K562 (cell line): ENCODE measurements around the gene SACS. TPM values are rescaled to one million over a fixed set of nuclear protein-coding genes. Genes with fewer than 3 reads are reported as not detected.

Experiments
- ATAC-seq: fragments of 200-7000 bp; cut with Tn5 transposase; 3 replicates; pipeline ENCODE4 v1.9.1; 2020; ENCODE audit warnings: moderate library complexity
- BruUV-seq: library from RNA; stranded (reverse); fragments of 400-500 nt; replicated peaks from 2 replicates; lab custom pipeline; 2021; lab: Mats Ljungman, UMichigan
- CTCF ChIA-PET: fragments of 300-600 bp; formaldehyde crosslinking; extraction: SDS; loops from one replicate; lab custom pipeline; 2021; ENCODE audit warnings: low intra/inter-chr PET ratio; lab: Yijun Ruan, JAX
- POLR2A ChIA-PET: fragments of 300-600, 350-650 bp; sonication (Branson Sonifier 250); formaldehyde crosslinking; extraction: SDS; loops from one replicate; lab custom pipeline; 2021; ENCODE audit warnings: antibody characterized with exemption, inconsistent platforms; lab: Yijun Ruan, JAX
- DNase-seq, 4 experiments: peaks; one replicate each; pipeline versions ENCODE4 v3.0.0 to v3.0.0-alpha.2; 2011 to 2018; ENCODE audit warnings: low spot score in 3 of 4, mixed read lengths in 3 of 4; ENCODE audit errors: extremely low read depth in 1 of 4
- FAIRE-seq: peaks from 2 replicates; lab custom pipeline; 2011; peaks lifted over from hg19 to GRCh38; lab: Jason Lieb, UNC
- H2AFZ ChIP-seq: 2 replicates; pipeline ENCODE4 v1.6.0; 2011; ENCODE audit warnings: low read depth, low read length, control low read depth, inconsistent platforms
- H3K27ac ChIP-seq: fragments of 200-600 bp; 3 replicates; pipeline ENCODE4 v1.8.0; 2011; ENCODE audit warnings: low read depth, mild to moderate bottlenecking, control low read depth, inconsistent platforms, low read length, moderate library complexity, mixed read lengths; ENCODE audit errors: extremely low read depth
- H3K27me3 ChIP-seq, 2 experiments: fragments of 300-600 bp in 1 of 2; 2 replicates in 1 of 2; 3 replicates in 1 of 2; pipeline versions ENCODE4 v1.6.0 to v1.8.0; 2011; ENCODE audit warnings: inconsistent platforms in 2 of 2, low read length in 2 of 2, mild to moderate bottlenecking in 1 of 2, mixed read lengths in 1 of 2, moderate library complexity in 1 of 2; ENCODE audit not compliant: control insufficient read depth in 2 of 2, insufficient read depth in 2 of 2
- H3K36me3 ChIP-seq: fragments of 300-600 bp; 3 replicates; pipeline ENCODE4 v1.8.0; 2011; ENCODE audit warnings: mild to moderate bottlenecking, low read length, inconsistent platforms; ENCODE audit not compliant: control insufficient read depth, insufficient read depth
- H3K4me1 ChIP-seq, 2 experiments: fragments of 200-600 bp in 1 of 2; replicated peaks in 1 of 2; 2 replicates in 1 of 2; 3 replicates in 1 of 2; pipeline versions ENCODE4 v1.5.1 to v1.8.0; 2011; ENCODE audit warnings: inconsistent platforms in 2 of 2, low read length in 2 of 2, mild to moderate bottlenecking in 1 of 2, mixed read lengths in 1 of 2, moderate library complexity in 1 of 2; ENCODE audit not compliant: control insufficient read depth in 2 of 2, insufficient read depth in 2 of 2
- H3K4me2 ChIP-seq: 2 replicates; pipeline ENCODE4 v1.6.1; 2011; ENCODE audit warnings: low read length, control low read depth, inconsistent platforms, mixed read lengths; ENCODE audit not compliant: insufficient read depth
- H3K4me3 ChIP-seq: fragments of 200-600 bp; sonication (generic), shearing (Covaris generic); 2 replicates; pipeline ENCODE4 v1.5.1; 2016; ENCODE audit warnings: control low read depth, inconsistent platforms
- H3K79me2 ChIP-seq: fragments of 200-600 bp; 3 replicates; pipeline ENCODE4 v1.8.0; 2011; ENCODE audit warnings: low read length, inconsistent platforms; ENCODE audit not compliant: control insufficient read depth, insufficient read depth
- H3K9ac ChIP-seq, 2 experiments: 2 replicates each; pipeline versions ENCODE4 v1.6.0 to v1.6.1; 2011; ENCODE audit warnings: low read depth in 2 of 2, low read length in 2 of 2, control low read depth in 1 of 2, inconsistent platforms in 1 of 2, mild to moderate bottlenecking in 1 of 2, mixed read lengths in 1 of 2; ENCODE audit not compliant: insufficient read depth in 1 of 2
- H3K9me1 ChIP-seq: one replicate; pipeline ENCODE4 v1.6.0; 2011; ENCODE audit warnings: inconsistent platforms, mild to moderate bottlenecking, low read length, moderate library complexity; ENCODE audit not compliant: control insufficient read depth, insufficient read depth
- H3K9me3 ChIP-seq: replicated peaks from 2 replicates; pipeline ENCODE4 v1.5.1; 2011; ENCODE audit warnings: low read depth, low read length, inconsistent platforms; ENCODE audit not compliant: control insufficient read depth, insufficient read depth
- H4K20me1 ChIP-seq: replicated peaks from 2 replicates; pipeline ENCODE4 v1.6.1; 2011; ENCODE audit warnings: low read length, inconsistent platforms, mixed read lengths; ENCODE audit not compliant: control insufficient read depth, insufficient read depth
- HDAC8 ChIP-seq: fragments of 450-650 bp; IDR thresholded peaks from 2 replicates; pipeline ENCODE4 v1.6.1; 2016; ENCODE audit warnings: mild to moderate bottlenecking, missing genetic modification characterization, moderate library complexity, missing compliant biosample characterization
- MAZ ChIP-seq, 2 experiments: fragments of 450-650 bp in 1 of 2; sonication (generic) in 1 of 2; formaldehyde crosslinking; IDR thresholded peaks in 1 of 2; conservative IDR thresholded peaks in 1 of 2; 2 replicates each; pipeline versions ENCODE4 v1.4.0 to v1.5.0; 2020; ENCODE audit warnings: mild to moderate bottlenecking in 1 of 2, missing genetic modification reagents in 1 of 2
- NFATC3 ChIP-seq: fragments of 450-650 bp; IDR thresholded peaks from 2 replicates; pipeline ENCODE4 v1.6.1; 2017; ENCODE audit warnings: mild to moderate bottlenecking
- NONO ChIP-seq, 2 experiments: fragments of 200-400 bp in 1 of 2; fragments of 450-650 bp in 1 of 2; formaldehyde crosslinking in 1 of 2; IDR thresholded peaks; 2 replicates each; pipeline ENCODE4 v1.6.1; 2017; ENCODE audit warnings: low read depth in 2 of 2, mild to moderate bottlenecking in 2 of 2, moderate library complexity in 2 of 2, low read length in 1 of 2
- POU5F1 ChIP-seq: fragments of 150-350 bp; IDR thresholded peaks from 2 replicates; pipeline ENCODE4 v1.6.1; 2014; ENCODE audit warnings: borderline replicate concordance, low read length, low read depth, mild to moderate bottlenecking; ENCODE audit not compliant: partially characterized antibody
- SNRNP70 ChIP-seq: fragments of 200-400 bp; formaldehyde crosslinking; optimal IDR thresholded peaks from 2 replicates; pipeline ENCODE3; 2017; ENCODE audit warnings: low read depth, low read length
- TCF7L2 ChIP-seq: fragments of 150-350 bp; IDR thresholded peaks from 2 replicates; pipeline ENCODE4 v1.6.1; 2016; ENCODE audit warnings: low read depth, mild to moderate bottlenecking, low read length, moderate library complexity
- ZBTB1 ChIP-seq: sonication (generic); formaldehyde crosslinking; IDR thresholded peaks from 2 replicates; pipeline ENCODE4 v1.8.1; 2023; ENCODE audit warnings: missing genetic modification reagents, low read depth, mild to moderate bottlenecking, borderline replicate concordance
- WGBS: fragments of 100-300 bp; shearing (Covaris generic); methylation state at CpG from one replicate; pipeline ENCODE4 v1.1.6; 2016; ENCODE audit warnings: low coverage, mixed read lengths; ENCODE audit not compliant: insufficient coverage; ENCODE audit errors: missing lambda C conversion rate; 5-methylcytosine and 5-hydroxymethylcytosine counted together
- in situ Hi-C: fragments of 300-500 bp; cut with MboI; formaldehyde crosslinking; loops from 4 replicates; pipeline ENCODE4 v1.15.0; 2018; ENCODE audit warnings: inconsistent platforms, mixed read lengths
- intact Hi-C: fragments of 100-400 bp; cut with micrococcal nuclease; formaldehyde crosslinking; loops from 2 replicates; pipeline ENCODE4 v1.14.2; 2022
- polyA plus RNA-seq, 8 experiments: library from polyadenylated mRNA; depleted of rRNA in 4 of 8; stranded (reverse) in 5 of 8; unstranded in 3 of 8; fragments of >200 nt; fragmentation: Nextera tagmentation in 2 of 8; fragmentation: Illumina TruSeq in 1 of 8; extraction: Ambion mirVana in 2 of 8; extraction: Trizol in 1 of 8; gene quantifications; 2 replicates each; pipeline versions ENCODE4 v1.2.1 to v1.2.3, GENCODE V29; 2011 to 2014; ENCODE audit warnings: inconsistent platforms in 1 of 8, missing spikeins in 1 of 8
- total RNA-seq, 7 experiments: library from RNA; depleted of rRNA in 6 of 7; stranded (reverse); fragments of >200 nt in 6 of 7; fragmentation: Illumina TruSeq in 2 of 7; extraction: Trizol in 2 of 7; gene quantifications; 2 replicates each; pipeline versions ENCODE4 v1.2.1 to v1.2.3, GENCODE V29; 2011 to 2021; ENCODE audit warnings: low replicate concordance in 1 of 7

SACS gene
- total and polyA plus RNA-seq, 9 of the 15 experiments (the other 6 are each of a cell fraction or from before 2014, with no cell fraction given), result 4.7 to 28.2 (median 18.9) TPM

GRCh38 chr13:23432626-23433025 is 876 bp downstream of the SACS start:
- Histone ChIP-seq H3K4me2 (no peak overlapping the region), H3K9ac (no peak overlapping the region), H4K20me1 (no peaks in the 10 kb centered on the region), H3K36me3 (no peaks in the 10 kb centered on the region), H2AFZ (no peak overlapping the region), H3K9me1 (no peaks in the 10 kb centered on the region), H3K27me3 (peaks cover 2 to 9% of the 10 kb centered on the region in 2 experiments; a peak in 3 of 5 replicates), H3K27ac (no peak overlapping the region), H3K4me1 (peaks cover 4% of the 10 kb centered on the region in 2 experiments; a peak in 4 of 5 replicates), H3K9me3 (no peaks in the 10 kb centered on the region), H3K4me3 (no peak overlapping the region), H3K79me2 (no peaks in the 10 kb centered on the region)
- no peak for ATAC-seq
- in situ Hi-C loops, result no loop called here
- ChIA-PET POLR2A (interaction anchor here (1.0 to 1.1 kb wide), 2 partner anchors 10 to 11 kb away, joined by 3 to 4 read pairs; no protein-coding TSS in a partner anchor), CTCF (no interaction called here)
- intact Hi-C loops, result no loop called here
- 13% methylated on average over 6 of the region's 6 CpGs for WGBS
- no TSS peak for BruUV-seq
- no peak for FAIRE-seq
- TF ChIP-seq ZBTB1 (CRISPR knock-in tag), result no peak
- no peak for TF ChIP-seq TCF7L2
- no peak for TF ChIP-seq NFATC3
- TF ChIP-seq HDAC8 (tag), result no peak
- TF ChIP-seq SNRNP70, result no peak
- TF ChIP-seq MAZ (CRISPR knock-in tag; conservative IDR thresholded peaks at IDR 0.05 in 1 of 2, IDR thresholded peaks at IDR 0.05 in 1 of 2), result no peak
- TF ChIP-seq NONO (IDR thresholded peaks at IDR 0.05; ENCODE audit: low read depth in 2 of 2, low read length in 1 of 2), result no peak
- TF ChIP-seq POU5F1, result no peak
- DNase-seq, result no peak
